Mesothelial cell of epicardium (in vitro differentiated cells): ENCODE results near the gene NSG2. TPM values are rescaled to one million over a fixed set of nuclear protein-coding genes. Genes with fewer than 3 reads are reported as not detected.
A peak's percentile ranks its signal among the peaks of the same experiment; 100 is the strongest.

ENCODE experiments used
- DNase-seq, 2 experiments: peaks; one replicate each; pipeline ENCODE4 v3.0.0; 2021; ENCODE audit warnings: low spot score in 2 of 2; ENCODE audit not compliant: unreplicated experiment in 2 of 2
- H3K27ac Mint-ChIP-seq: 2 replicates; pipeline ENCODE4 v1.8.0; 2021; ENCODE audit warnings: mixed read lengths
- H3K27me3 Mint-ChIP-seq: 2 replicates; pipeline ENCODE4 v1.8.0; 2021; ENCODE audit warnings: low read depth, mixed read lengths
- H3K36me3 Mint-ChIP-seq: 2 replicates; pipeline ENCODE4 v1.8.0; 2021; ENCODE audit warnings: mixed read lengths
- H3K4me1 Mint-ChIP-seq: 2 replicates; pipeline ENCODE4 v1.8.0; 2021; ENCODE audit warnings: mixed read lengths
- H3K4me3 Mint-ChIP-seq: 2 replicates; pipeline ENCODE4 v1.8.0; 2021; ENCODE audit warnings: mild to moderate bottlenecking, moderate library complexity, mixed read lengths
- H3K9me3 Mint-ChIP-seq: 2 replicates; pipeline ENCODE4 v1.8.0; 2021; ENCODE audit warnings: mixed read lengths
- total RNA-seq: library from RNA; stranded (reverse); gene quantifications from 3 replicates; pipeline ENCODE4 v1.2.1, GENCODE V29; 2021
- TF ChIP-seq, protein P1 (sequence below): fragments of 200-600 bp; sonication (generic); IDR thresholded peaks from one replicate; pipeline ENCODE4 v1.5.0; 2021; ENCODE audit warnings: antibody characterized with exemption; ENCODE audit not compliant: unreplicated experiment

Gene NSG2
- not detected in 3 replicates for total RNA-seq

DNA sequence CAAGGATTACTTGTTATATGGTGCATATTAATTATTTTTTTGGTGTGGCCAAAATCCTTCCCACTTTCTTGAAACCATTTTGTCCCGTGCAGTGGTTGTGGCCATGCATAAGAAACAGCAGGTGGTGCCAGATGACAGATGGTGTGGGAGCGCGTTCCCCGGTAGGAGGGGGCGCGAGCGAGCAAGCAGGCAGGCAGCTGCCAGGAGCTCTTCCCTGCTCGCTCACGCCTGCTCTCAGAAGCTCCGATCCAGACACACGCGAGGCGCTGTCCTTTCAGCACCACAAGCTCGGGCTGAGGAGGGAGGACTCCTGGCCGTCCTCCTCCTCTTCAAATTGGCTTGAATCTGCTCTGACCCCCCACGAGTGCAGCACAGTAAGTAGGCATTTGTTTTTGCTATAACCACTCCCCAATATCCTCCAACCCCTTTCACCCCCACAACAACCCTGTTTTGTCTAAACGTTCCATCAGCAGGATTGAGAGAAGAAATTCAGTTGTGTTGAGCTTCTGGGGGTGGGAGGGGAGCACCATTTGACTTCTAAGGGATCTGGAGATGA lies at the start of gene NSG2:
NSG2 (plus strand) TSS at position 237 of the 556 bp plus-strand sequence. CDS start 1,050 bp downstream, outside the sequence.
- TF ChIP-seq, protein P1, sequence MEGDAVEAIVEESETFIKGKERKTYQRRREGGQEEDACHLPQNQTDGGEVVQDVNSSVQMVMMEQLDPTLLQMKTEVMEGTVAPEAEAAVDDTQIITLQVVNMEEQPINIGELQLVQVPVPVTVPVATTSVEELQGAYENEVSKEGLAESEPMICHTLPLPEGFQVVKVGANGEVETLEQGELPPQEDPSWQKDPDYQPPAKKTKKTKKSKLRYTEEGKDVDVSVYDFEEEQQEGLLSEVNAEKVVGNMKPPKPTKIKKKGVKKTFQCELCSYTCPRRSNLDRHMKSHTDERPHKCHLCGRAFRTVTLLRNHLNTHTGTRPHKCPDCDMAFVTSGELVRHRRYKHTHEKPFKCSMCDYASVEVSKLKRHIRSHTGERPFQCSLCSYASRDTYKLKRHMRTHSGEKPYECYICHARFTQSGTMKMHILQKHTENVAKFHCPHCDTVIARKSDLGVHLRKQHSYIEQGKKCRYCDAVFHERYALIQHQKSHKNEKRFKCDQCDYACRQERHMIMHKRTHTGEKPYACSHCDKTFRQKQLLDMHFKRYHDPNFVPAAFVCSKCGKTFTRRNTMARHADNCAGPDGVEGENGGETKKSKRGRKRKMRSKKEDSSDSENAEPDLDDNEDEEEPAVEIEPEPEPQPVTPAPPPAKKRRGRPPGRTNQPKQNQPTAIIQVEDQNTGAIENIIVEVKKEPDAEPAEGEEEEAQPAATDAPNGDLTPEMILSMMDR = peak; percentile 63
- Mint-ChIP-seq H3K36me3 (no peaks in the 10 kb centered on the region), H3K9me3 (no peaks in the 10 kb centered on the region), H3K27ac (no peak within 1 kb of the TSS), H3K4me3 (no peak within 1 kb of the TSS), H3K4me1 (no peaks in the 10 kb centered on the region), H3K27me3 (peaks cover 56% of the 10 kb centered on the region)
- DNase-seq = peak; percentile 88 to 90

DNA sequence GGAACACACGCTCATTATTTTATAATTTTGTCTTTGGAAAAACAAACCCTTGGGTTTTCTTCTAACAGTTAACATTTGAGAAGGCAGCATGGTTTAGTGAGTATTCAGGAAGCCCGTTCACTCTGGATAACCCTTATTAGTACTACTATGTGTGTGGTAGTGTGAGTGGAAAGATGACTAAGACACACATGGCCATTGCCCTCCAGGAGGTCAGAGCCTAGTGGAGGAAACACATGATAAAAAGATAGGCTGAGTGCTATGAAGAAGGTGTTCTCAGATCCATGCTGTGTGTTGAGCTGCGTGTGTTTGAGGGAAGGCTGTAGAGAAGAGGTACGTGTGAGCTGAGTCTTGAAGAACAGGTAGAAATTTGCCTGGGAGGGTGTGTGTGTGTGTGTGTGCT lies 48.2 kb upstream of the NSG2 start:
- Mint-ChIP-seq H3K9me3 (no peaks in the 10 kb centered on the region), H3K27me3 (peaks cover 29% of the 10 kb centered on the region), H3K4me1 (no peaks in the 10 kb centered on the region), H3K27ac (no peak overlapping the region), H3K36me3 (no peaks in the 10 kb centered on the region), H3K4me3 (no peak overlapping the region)
- DNase-seq = no peak
- TF ChIP-seq, protein P1 = no peak

DNA sequence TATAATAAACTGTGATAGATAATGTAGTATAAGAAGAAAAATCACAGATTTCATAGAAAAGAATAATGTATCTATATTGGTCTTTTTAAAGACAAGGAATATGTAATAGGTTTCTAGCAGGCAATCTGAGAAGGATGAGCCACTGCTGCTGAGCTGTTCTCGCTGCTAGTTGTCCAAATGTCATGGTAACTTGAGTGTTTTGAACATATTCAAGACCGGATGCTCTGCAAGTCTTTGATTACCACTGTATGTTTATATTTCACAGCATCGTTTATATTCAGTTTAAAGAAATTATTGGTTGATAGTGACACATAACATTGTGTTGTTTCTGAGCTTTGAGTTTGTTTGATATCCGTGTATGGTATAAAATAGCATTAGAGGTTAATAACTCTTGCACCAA lies 47.0 kb upstream of the NSG2 start:
- H3K36me3 Mint-ChIP-seq = no peaks in the 10 kb centered on the region
- no peak for DNase-seq
- peaks cover 35% of the 10 kb centered on the region for H3K27me3 Mint-ChIP-seq
- TF ChIP-seq, protein P1 = no peak
- no peaks in the 10 kb centered on the region for H3K9me3 Mint-ChIP-seq
- no peaks in the 10 kb centered on the region for H3K4me1 Mint-ChIP-seq
- H3K4me3 Mint-ChIP-seq = no peak overlapping the region
- H3K27ac Mint-ChIP-seq = no peak overlapping the region

DNA sequence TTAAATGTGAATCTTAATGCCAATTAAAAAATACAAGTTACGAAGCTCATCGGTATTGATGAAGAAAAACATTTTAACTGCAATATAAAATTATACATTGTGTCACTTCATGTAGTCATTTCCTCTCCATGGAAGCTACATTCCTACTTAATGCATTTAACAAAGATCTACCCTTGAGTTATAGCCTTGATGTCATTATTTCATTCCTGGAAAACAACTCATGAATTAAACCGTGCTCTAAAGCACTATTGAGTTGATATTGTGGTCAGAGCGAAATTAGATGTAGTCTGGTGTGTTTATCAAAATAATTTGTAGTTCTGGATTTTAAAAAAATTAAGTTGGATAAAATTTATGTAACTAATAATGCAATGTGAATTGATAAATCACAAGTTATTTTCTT lies 45.4 kb upstream of the NSG2 start:
- no peak overlapping the region for H3K27ac Mint-ChIP-seq
- H3K9me3 Mint-ChIP-seq = no peaks in the 10 kb centered on the region
- no peaks in the 10 kb centered on the region for H3K36me3 Mint-ChIP-seq
- peaks cover 38% of the 10 kb centered on the region for H3K27me3 Mint-ChIP-seq
- no peak for DNase-seq
- H3K4me3 Mint-ChIP-seq = no peak overlapping the region
- no peaks in the 10 kb centered on the region for H3K4me1 Mint-ChIP-seq
- TF ChIP-seq, protein P1 = no peak

- no peaks in the 10 kb centered on the region for H3K9me3 Mint-ChIP-seq
- H3K4me3 Mint-ChIP-seq = no peak overlapping the region
- no peak for DNase-seq
Measured at GRCh38 chr5:174003795-174004194, 41.7 kb upstream of the NSG2 start.

More at GRCh38 chr5:174003795-174004194, 41.7 kb upstream of the NSG2 start:
- peaks cover 16% of the 10 kb centered on the region for H3K27me3 Mint-ChIP-seq
- H3K27ac Mint-ChIP-seq = no peak overlapping the region
- H3K4me1 Mint-ChIP-seq = no peaks in the 10 kb centered on the region
- TF ChIP-seq, protein P1 = no peak
- H3K36me3 Mint-ChIP-seq = no peaks in the 10 kb centered on the region
